GM19193 (cell line): ENCODE results near the gene OSMR.

Source experiments
- POLR2A ChIP-seq: IDR thresholded peaks from 4 replicates; pipeline ENCODE4 v1.6.1; 2011; ENCODE audit not compliant: insufficient read depth, insufficient read length; ENCODE audit errors: extremely low read depth

The OSMR gene

DNA sequence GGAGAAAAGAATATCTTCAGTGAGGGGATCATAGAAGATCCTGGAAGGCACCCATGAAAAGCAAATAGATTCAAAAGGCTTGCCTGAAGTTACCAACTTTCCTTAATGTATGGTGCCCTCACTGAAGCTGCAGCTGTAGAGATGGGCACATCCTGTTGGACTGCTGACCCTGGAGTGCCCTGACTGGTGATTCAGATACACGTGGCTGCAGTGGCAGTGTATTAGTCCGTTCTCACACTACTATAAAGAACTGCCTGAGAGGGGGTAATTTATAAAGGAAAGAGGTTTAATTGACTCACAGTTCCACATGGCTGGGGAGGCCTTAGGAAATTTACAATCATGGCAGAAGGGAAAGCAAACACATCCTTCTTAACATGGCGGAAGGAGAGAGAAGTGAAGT is 80.3 kb downstream of the OSMR start:
- TF ChIP-seq POLR2A, result no peak

- TF ChIP-seq POLR2A, result no peak
Measured at GRCh38 chr5:38927470-38927869, 81.7 kb downstream of the OSMR start.

DNA sequence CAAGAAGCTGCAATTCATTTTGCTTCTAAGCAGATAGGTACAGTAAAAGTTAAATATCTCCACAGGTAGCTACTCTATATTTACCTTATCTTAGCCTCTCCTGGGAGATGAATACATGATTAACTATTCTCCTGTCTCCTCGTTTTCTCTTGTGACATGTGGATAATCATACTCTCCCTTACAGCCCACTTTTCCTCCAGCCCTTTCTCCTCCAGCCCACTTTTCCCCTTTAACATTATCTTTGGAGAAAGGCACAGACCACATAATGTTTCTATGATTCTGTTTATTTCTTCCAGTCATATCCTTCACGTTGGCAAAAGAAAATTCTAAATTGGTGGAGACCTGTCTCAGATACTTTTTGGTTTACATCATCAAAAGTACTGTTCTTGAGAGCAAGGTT is 84.0 kb downstream of the OSMR start:
- TF ChIP-seq POLR2A, result no peak

DNA sequence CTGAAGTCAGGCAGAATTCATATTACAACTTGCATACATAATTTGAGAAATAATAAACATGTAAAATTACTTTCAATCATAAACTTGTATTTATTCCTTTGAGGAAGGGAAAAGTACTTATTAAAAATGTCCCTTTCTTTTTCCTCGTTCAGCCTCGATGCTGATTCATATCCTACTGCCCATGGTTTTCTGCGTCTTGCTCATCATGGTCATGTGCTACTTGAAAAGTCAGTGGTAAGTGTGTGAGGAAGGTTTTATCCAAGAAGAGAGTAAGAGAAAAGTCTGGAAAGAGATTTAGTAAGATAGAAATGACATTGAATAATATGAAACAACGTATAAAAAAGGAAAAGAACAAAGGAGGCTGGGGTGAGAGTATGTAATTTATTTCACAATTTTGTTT is 85.9 kb downstream of the OSMR start:
- TF ChIP-seq POLR2A, result no peak

DNA sequence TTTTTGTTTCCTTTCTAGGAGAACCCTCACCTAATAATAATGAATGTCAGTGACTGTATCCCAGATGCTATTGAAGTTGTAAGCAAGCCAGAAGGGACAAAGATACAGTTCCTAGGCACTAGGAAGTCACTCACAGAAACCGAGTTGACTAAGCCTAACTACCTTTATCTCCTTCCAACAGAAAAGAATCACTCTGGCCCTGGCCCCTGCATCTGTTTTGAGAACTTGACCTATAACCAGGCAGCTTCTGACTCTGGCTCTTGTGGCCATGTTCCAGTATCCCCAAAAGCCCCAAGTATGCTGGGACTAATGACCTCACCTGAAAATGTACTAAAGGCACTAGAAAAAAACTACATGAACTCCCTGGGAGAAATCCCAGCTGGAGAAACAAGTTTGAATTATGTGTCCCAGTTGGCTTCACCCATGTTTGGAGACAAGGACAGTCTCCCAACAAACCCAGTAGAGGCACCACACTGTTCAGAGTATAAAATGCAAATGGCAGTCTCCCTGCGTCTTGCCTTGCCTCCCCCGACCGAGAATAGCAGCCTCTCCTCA is 87.1 kb downstream of the OSMR start:
- TF ChIP-seq POLR2A, result no peak

GRCh38 chr5:38935437-38935836 is 89.6 kb downstream of the OSMR start:
- TF ChIP-seq POLR2A, result no peak

DNA sequence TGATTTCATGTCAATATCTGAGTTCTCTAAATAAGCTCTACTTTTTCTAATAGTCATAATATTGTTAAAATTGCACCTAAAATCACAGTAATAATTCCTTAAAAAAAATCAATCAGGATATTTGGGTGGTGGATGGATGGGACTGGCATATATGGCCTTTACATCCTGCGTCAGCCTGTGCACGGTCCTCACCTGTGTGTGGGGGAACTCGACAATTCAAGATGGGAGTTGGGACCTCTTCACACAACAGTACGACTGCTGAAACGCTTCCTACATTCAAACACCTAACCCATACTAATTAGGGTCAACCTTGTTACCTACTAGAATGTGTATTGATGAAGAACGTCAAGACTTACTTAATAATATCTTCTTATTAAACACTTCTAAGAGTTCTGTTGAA is 90.5 kb downstream of the OSMR start:
- TF ChIP-seq POLR2A, result no peak

DNA sequence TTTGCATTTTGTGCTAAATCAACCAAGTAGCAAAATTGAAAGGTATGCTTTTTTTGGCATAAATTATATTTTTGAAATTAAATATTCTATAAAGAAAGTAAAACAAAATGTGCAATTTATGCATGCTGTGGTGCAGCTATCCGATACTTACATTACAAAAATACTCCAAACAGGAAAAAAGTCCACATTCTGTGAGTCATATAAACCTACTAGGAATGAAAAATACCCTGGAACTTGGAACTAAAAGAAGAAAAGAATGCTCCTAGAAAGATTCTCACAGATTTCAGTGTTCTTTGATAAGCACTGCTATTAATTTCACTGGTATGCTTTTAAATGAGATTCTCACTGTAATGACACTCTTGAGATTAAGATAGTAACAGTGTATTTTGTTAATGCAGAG is 92.6 kb downstream of the OSMR start:
- no peak for TF ChIP-seq POLR2A

- no peak for TF ChIP-seq POLR2A
Measured at GRCh38 chr5:38938973-38939372, 93.2 kb downstream of the OSMR start.

GRCh38 chr5:38940230-38940858 is 94.5 kb downstream of the OSMR start:
- TF ChIP-seq POLR2A, result no peak

- no peak for TF ChIP-seq POLR2A
Measured at GRCh38 chr5:38941912-38942311, 96.1 kb downstream of the OSMR start.

- no peak for TF ChIP-seq POLR2A
Measured at GRCh38 chr5:38944282-38944681, 98.5 kb downstream of the OSMR start.

GRCh38 chr5:38948501-38948900 is 102.7 kb downstream of the OSMR start:
- TF ChIP-seq POLR2A, result no peak

GRCh38 chr5:38953426-38954012 is 107.7 kb downstream of the OSMR start:
- TF ChIP-seq POLR2A, result no peak

DNA sequence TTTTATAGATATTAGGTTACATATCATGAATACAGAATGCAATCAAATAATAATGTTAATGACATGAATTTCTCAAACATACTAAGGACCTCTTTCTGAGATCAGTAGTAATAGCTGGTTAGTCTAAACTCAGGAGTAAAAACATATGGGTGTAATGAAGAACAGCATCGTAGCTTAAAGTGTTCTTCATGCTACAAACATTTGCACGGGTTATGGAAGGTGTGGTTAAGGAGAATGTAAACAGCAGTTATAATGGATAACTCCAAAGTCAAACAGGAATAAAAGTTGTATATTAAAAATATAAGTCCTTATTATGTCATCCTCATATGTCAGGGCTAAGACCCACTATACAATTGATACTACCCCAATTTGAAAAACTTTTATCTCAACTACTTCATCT is 115.9 kb downstream of the OSMR start:
- TF ChIP-seq POLR2A, result no peak

- no peak for TF ChIP-seq POLR2A
Measured at GRCh38 chr5:38968665-38969064, 122.9 kb downstream of the OSMR start.
